ENCODE results near the gene ATP6V1F. TPM values are rescaled to one million over a fixed set of nuclear protein-coding genes. Genes with fewer than 3 reads are reported as not detected.

Gene ATP6V1F
- total RNA-seq, 2 donors from 2014 or later, result 122 to 157 TPM

DNA sequence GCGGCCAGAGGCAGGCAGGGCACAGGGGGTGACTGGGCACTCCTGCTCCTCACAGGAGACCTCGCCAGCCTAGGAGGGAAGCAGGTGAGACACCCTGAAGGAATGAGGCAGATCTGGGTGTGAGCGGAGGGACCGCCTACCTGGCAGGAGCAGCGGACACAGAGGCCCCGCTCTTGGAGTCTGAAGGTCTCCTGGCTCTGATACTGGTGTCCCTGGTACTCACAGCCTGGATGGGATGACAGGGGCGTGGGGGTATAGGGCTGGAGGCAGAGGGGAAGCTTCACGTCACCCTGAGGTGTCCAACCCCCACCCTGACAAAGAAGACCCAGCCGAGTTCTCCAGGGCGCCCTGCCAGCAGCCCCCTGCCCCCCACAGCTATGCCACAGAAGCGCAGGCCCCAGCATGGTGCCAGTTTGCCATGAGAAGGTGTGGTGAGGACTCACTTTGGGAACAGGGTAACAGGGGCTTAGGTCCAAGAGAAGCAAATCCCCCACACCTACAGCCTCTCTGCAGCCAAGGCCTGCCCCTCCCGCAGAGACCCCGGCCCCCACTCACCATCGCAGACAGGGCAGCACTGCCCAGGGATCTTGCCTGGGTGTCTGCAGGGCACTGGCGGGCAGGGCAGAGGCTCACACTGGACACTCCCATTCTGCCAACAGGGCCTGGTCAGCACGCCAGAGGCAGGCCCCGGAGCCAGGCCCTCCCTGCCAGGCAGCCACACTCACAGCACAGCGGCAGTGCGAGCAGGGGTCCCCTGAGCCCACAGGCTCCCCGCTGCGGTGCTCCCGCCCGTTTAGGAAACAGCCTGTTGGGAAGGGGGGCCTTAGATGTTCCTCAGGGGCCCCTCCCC lies 30.8 kb downstream of the ATP6V1F start:
- WGBS, 2 experiments (ENCODE audit: insufficient coverage in 1 of 2, insufficient read length in 1 of 2), result 93 to 94% methylated on average over 14 to 23 of the region's 23 CpGs

DNA sequence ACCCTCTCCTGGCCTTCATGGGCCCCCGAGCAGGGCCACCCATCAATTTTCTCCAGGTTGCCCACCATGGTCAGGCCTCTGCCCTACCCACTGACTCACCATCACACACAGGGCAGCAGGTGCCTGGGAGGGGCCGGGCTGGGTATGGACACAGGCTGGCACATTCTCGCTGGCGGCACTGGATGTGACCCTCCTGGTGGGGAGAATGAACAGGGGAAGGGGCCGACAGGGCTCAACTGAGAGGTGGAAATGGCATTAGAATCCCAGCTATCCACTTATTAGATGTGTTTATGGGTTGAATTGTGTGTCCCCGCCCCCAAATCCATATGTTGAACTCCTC lies 31.4 kb downstream of the ATP6V1F start:
- no peaks in the 10 kb centered on the region for H3K4me1 ChIP-seq (ENCODE audit: control insufficient read depth, insufficient read depth, low read length)
- DNase-seq, result no peak
- WGBS, 2 experiments (ENCODE audit: insufficient coverage in 1 of 2, insufficient read length in 1 of 2), result 89 to 100% methylated on average over 2 to 5 of the region's 6 CpGs
- peaks cover 10% of the 10 kb centered on the region for H3K36me3 ChIP-seq (ENCODE audit: control insufficient read depth, insufficient read depth, low read length)
- Mint-ChIP-seq H3K4me3 (no peak overlapping the region), H3K9me3 (peaks cover 6% of the 10 kb centered on the region), H3K27ac (no peak overlapping the region), H3K27me3 (ENCODE audit: insufficient read depth) (peaks cover 9% of the 10 kb centered on the region), H3K36me3 (ENCODE audit: low read depth) (peaks cover 19% of the 10 kb centered on the region), H3K4me1 (no peaks in the 10 kb centered on the region)
- H3K4me3 ChIP-seq (ENCODE audit: low read length), result no peak overlapping the region
- no peak overlapping the region for H3K27ac ChIP-seq (ENCODE audit: low read depth, low read length)
- H3K27me3 ChIP-seq (ENCODE audit: control insufficient read depth, insufficient read depth, low read length, poor library complexity, severe bottlenecking), result no peaks in the 10 kb centered on the region
- H3K9me3 ChIP-seq (ENCODE audit: control insufficient read depth, low read length), result peaks cover 10% of the 10 kb centered on the region
- no peak overlapping the region for H3K9ac ChIP-seq (ENCODE audit: extremely low read depth, low read length, poor library complexity, severe bottlenecking)
- TF ChIP-seq, protein P1, sequence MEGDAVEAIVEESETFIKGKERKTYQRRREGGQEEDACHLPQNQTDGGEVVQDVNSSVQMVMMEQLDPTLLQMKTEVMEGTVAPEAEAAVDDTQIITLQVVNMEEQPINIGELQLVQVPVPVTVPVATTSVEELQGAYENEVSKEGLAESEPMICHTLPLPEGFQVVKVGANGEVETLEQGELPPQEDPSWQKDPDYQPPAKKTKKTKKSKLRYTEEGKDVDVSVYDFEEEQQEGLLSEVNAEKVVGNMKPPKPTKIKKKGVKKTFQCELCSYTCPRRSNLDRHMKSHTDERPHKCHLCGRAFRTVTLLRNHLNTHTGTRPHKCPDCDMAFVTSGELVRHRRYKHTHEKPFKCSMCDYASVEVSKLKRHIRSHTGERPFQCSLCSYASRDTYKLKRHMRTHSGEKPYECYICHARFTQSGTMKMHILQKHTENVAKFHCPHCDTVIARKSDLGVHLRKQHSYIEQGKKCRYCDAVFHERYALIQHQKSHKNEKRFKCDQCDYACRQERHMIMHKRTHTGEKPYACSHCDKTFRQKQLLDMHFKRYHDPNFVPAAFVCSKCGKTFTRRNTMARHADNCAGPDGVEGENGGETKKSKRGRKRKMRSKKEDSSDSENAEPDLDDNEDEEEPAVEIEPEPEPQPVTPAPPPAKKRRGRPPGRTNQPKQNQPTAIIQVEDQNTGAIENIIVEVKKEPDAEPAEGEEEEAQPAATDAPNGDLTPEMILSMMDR (conservative IDR thresholded peaks at IDR 0.05), result no peak

More for the DNA sequence above, 30.8 kb downstream of the ATP6V1F start:
- Mint-ChIP-seq H3K9me3 (peaks cover 4% of the 10 kb centered on the region), H3K27me3 (ENCODE audit: insufficient read depth) (peaks cover 9% of the 10 kb centered on the region), H3K36me3 (ENCODE audit: low read depth) (peaks cover 17% of the 10 kb centered on the region), H3K4me1 (no peaks in the 10 kb centered on the region), H3K27ac (no peak overlapping the region), H3K4me3 (no peak overlapping the region)
- Histone ChIP-seq H3K27ac (ENCODE audit: low read depth, low read length) (no peak overlapping the region), H3K4me3 (ENCODE audit: low read length) (no peak overlapping the region), H3K36me3 (ENCODE audit: control insufficient read depth, insufficient read depth, low read length) (peaks cover 10% of the 10 kb centered on the region), H3K27me3 (ENCODE audit: control insufficient read depth, insufficient read depth, low read length, poor library complexity, severe bottlenecking) (no peaks in the 10 kb centered on the region), H3K9ac (ENCODE audit: extremely low read depth, low read length, poor library complexity, severe bottlenecking) (no peak overlapping the region), H3K4me1 (ENCODE audit: control insufficient read depth, insufficient read depth, low read length) (no peaks in the 10 kb centered on the region), H3K9me3 (ENCODE audit: control insufficient read depth, low read length) (peaks cover 4% of the 10 kb centered on the region)
- TF ChIP-seq, protein P1 (conservative IDR thresholded peaks at IDR 0.05), result no peak
- no peak for DNase-seq

DNA sequence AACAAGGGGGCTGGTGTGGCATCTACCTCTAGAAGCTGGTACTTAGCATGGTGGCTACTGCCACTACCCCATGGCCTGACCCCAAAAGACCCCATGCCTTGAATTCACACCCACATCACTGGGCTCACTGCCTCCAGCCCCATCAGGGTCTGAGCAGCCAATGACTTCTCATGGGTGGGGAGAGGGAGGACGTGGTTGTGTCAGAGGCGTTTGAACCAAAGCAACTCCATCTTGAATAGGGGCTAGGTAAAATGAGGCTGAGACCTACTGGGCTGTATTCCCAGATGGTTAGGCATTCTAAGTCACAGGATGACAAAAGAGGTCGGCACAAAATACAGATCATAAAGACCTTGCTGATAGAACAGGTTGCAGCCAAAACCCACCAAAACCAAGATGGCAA lies 32.7 kb downstream of the ATP6V1F start:
- peaks cover 21% of the 10 kb centered on the region for H3K36me3 ChIP-seq (ENCODE audit: control insufficient read depth, insufficient read depth, low read length)
- no peaks in the 10 kb centered on the region for H3K27me3 ChIP-seq (ENCODE audit: control insufficient read depth, insufficient read depth, low read length, poor library complexity, severe bottlenecking)
- H3K9ac ChIP-seq (ENCODE audit: extremely low read depth, low read length, poor library complexity, severe bottlenecking), result no peak overlapping the region
- peaks cover 7% of the 10 kb centered on the region for H3K27me3 Mint-ChIP-seq (ENCODE audit: insufficient read depth)
- H3K4me1 ChIP-seq (ENCODE audit: control insufficient read depth, insufficient read depth, low read length), result no peaks in the 10 kb centered on the region
- H3K27ac Mint-ChIP-seq, result no peak overlapping the region
- H3K4me3 Mint-ChIP-seq, result no peak overlapping the region
- peaks cover 31% of the 10 kb centered on the region for H3K36me3 Mint-ChIP-seq (ENCODE audit: low read depth)
- TF ChIP-seq, protein P1 (conservative IDR thresholded peaks at IDR 0.05), result no peak
- H3K9me3 ChIP-seq (ENCODE audit: control insufficient read depth, low read length), result peaks cover 22% of the 10 kb centered on the region
- no peak overlapping the region for H3K4me3 ChIP-seq (ENCODE audit: low read length)
- 85 to 100% methylated on average over 3 of the region's 3 CpGs for WGBS, 2 experiments (ENCODE audit: insufficient coverage in 1 of 2, insufficient read length in 1 of 2)
- H3K9me3 Mint-ChIP-seq, result peaks cover 17% of the 10 kb centered on the region
- no peak for DNase-seq
- no peak overlapping the region for H3K27ac ChIP-seq (ENCODE audit: low read depth, low read length)
- H3K4me1 Mint-ChIP-seq, result no peaks in the 10 kb centered on the region
